Activated T-cell treated with anti-CD3 and anti-CD28 coated beads for 4 hours (primary cell): ENCODE measurements around the gene IP6K3.

Source experiments
- DNase-seq: peaks from one replicate; pipeline ENCODE4 v3.0.0-alpha.2; 2020

IP6K3 gene

GRCh38 chr6:33777398-33778388, 31.0 kb upstream of the IP6K3 start:
- no peak for DNase-seq

DNA sequence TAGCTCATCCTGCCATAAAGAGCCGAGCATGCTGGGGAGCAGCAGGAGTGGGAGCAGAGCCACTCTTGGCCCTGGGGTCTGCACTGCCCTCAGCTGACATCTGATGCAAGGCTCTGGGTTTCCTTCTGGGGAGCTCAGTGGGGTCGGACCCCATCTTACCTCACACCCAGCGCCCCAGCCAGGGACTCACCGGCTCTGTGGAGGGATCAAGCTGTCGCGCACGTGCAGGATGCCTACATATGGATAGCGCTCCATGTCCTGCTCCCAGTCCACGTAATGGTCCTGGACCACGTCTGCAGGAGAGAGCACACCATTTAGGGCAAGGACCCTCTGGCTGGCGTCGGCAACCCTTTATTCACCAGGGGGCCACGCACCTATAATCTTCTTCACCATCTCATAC, 30.1 kb upstream of the IP6K3 start:
- no peak for DNase-seq

- no peak for DNase-seq
Observed at GRCh38 chr6:33776186-33776585, 29.5 kb upstream of the IP6K3 start.

GRCh38 chr6:33774774-33775173, 28.1 kb upstream of the IP6K3 start:
- DNase-seq = no peak

- no peak for DNase-seq
Observed at GRCh38 chr6:33772902-33773472, 26.3 kb upstream of the IP6K3 start.

- no peak for DNase-seq
Observed at GRCh38 chr6:33772082-33772830, 25.6 kb upstream of the IP6K3 start.

DNA sequence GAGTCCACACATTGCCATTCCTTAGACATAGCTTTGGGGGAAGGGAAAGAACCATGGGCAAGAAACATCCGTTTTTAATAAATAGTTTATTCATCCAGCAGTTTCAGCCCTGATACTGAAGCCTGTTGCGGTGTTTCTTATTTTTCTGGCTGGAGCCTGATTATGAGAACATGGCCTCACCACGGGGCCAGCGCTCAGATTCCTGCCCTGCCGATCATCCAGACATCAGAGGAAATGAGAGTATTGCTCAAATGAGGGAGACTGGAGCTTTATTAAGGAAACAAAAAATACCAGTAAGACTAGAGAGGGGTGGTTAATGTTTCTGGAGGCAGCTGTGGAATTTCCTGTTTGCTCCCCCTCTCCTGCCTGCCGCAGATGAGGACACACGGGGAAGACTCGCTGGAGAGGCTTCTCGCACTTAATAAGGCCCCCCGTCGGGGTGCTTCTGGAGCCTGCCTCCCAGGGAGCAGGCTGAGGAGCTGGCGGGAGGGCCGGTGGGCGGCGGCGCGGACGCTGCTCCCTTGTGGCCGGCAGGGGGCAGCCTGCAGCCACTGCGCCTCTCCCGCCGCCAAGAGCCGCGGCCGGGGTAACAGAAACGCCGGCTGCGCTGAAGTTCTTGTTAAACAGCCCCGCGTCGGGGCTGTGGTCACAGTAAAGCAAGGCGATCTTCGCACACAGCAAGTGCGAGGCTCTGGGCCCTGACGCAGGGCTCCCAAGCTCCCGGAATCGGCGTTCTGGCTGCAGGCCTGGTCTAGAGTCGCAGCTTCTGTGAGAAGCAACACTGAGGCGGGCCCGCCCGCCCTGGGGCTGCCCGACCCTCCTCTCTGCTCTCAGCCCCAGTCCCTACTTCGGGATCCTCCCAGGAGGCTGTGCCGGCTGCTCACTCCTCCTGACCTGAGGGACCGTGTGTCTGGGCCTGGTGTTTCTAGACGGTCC, 24.7 kb upstream of the IP6K3 start:
- peak; percentile 38 for DNase-seq

- no peak for DNase-seq
Observed at GRCh38 chr6:33770833-33771145, 24.1 kb upstream of the IP6K3 start.

- no peak for DNase-seq
Observed at GRCh38 chr6:33770124-33770832, 23.6 kb upstream of the IP6K3 start.

GRCh38 chr6:33769248-33769821, 22.6 kb upstream of the IP6K3 start:
- no peak for DNase-seq

GRCh38 chr6:33768644-33769120, 22.0 kb upstream of the IP6K3 start:
- peak; percentile 59 for DNase-seq

- no peak for DNase-seq
Observed at GRCh38 chr6:33766921-33767907, 20.5 kb upstream of the IP6K3 start.

GRCh38 chr6:33765368-33765767, 18.7 kb upstream of the IP6K3 start:
- DNase-seq = no peak

GRCh38 chr6:33764036-33764435, 17.3 kb upstream of the IP6K3 start:
- DNase-seq = no peak

GRCh38 chr6:33763483-33763882, 16.8 kb upstream of the IP6K3 start:
- DNase-seq = no peak

GRCh38 chr6:33762713-33763112, 16.0 kb upstream of the IP6K3 start:
- no peak for DNase-seq

- DNase-seq = no peak
Observed at GRCh38 chr6:33761922-33762629, 15.4 kb upstream of the IP6K3 start.

- no peak for DNase-seq
Observed at GRCh38 chr6:33761581-33761921, 14.8 kb upstream of the IP6K3 start.

DNA sequence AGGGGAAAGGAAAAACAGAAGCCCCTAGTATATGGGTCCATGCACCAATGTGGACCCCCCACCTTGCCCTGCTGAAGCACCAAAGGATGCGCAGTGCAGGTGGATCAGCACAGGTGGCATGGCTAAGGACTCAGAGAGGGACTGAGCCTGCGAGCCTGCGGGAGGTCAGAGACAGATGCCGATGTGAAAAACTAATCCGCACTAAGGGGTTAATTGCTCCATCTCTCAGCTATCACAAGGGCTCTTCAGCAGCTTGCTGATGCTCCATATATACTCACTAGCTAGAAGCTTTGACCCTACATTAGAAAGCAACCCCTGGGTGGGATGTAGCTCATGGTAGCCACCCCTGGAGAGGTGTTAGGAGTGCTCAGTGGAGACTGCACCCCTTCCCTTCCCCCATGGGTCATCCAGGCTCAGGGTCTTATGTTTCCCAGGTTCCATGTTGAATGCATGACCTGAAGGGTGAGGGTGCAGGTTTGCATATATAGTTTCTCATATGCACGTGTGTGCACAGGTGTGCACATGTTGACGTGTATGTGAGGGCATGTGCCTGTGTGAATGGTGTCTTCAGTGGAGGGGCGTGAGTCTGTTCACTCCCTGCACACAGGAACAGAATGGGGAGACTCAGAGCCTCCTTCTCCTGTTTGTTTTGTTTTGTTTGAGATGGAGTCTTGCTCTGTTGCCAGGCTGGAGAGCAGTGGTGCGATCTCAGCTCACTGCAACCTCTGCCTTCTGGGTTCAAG, 13.4 kb upstream of the IP6K3 start:
- DNase-seq = no peak
